GM12875 (cell line): ENCODE measurements around the gene CREM.

Experiments
- H3K4me3 ChIP-seq: one replicate; pipeline ENCODE4 v1.5.1; 2011; ENCODE audit warnings: low read depth, low read length, control low read depth
- CTCF ChIP-seq: IDR thresholded peaks from 2 replicates; pipeline ENCODE4 v1.5.1; 2011; ENCODE audit warnings: low read depth, mild to moderate bottlenecking, control low read depth, inconsistent platforms, low read length, moderate library complexity, borderline replicate concordance; ENCODE audit not compliant: insufficient read depth

Gene CREM

GRCh38 chr10:35208949-35209613 lies 82.4 kb downstream of the CREM start:
- no peak for TF ChIP-seq CTCF
- H3K4me3 ChIP-seq, result no peak overlapping the region

- no peak overlapping the region for H3K4me3 ChIP-seq
- TF ChIP-seq CTCF, result no peak
These were observed 84.3 kb downstream of the CREM start for GRCh38 chr10:35210961-35211360.

GRCh38 chr10:35211390-35211789 lies 84.7 kb downstream of the CREM start:
- no peak overlapping the region for H3K4me3 ChIP-seq
- no peak for TF ChIP-seq CTCF

- no peak for TF ChIP-seq CTCF
- no peak overlapping the region for H3K4me3 ChIP-seq
These were observed 86.2 kb downstream of the CREM start for GRCh38 chr10:35212856-35213255.

GRCh38 chr10:35213699-35214098 lies 87.1 kb downstream of the CREM start:
- no peak for TF ChIP-seq CTCF
- H3K4me3 ChIP-seq, result no peak overlapping the region

- no peak for TF ChIP-seq CTCF
- no peak overlapping the region for H3K4me3 ChIP-seq
These were observed 88.0 kb downstream of the CREM start for GRCh38 chr10:35214607-35215020.

- H3K4me3 ChIP-seq, result no peak overlapping the region
- no peak for TF ChIP-seq CTCF
These were observed 88.5 kb downstream of the CREM start for GRCh38 chr10:35215107-35215506.
